ENCODE measurements around the gene KRT16. TPM values are rescaled to one million over a fixed set of nuclear protein-coding genes. Genes with fewer than 3 reads are reported as not detected.
"Not testable (repeated sequence)": the region's sequence is repeated elsewhere in the genome, so short reads cannot be mapped to it uniquely, and the experiment has no call there.

KRT16 gene
- total RNA-seq, 1 donor from 2014 or later: not detected

DNA sequence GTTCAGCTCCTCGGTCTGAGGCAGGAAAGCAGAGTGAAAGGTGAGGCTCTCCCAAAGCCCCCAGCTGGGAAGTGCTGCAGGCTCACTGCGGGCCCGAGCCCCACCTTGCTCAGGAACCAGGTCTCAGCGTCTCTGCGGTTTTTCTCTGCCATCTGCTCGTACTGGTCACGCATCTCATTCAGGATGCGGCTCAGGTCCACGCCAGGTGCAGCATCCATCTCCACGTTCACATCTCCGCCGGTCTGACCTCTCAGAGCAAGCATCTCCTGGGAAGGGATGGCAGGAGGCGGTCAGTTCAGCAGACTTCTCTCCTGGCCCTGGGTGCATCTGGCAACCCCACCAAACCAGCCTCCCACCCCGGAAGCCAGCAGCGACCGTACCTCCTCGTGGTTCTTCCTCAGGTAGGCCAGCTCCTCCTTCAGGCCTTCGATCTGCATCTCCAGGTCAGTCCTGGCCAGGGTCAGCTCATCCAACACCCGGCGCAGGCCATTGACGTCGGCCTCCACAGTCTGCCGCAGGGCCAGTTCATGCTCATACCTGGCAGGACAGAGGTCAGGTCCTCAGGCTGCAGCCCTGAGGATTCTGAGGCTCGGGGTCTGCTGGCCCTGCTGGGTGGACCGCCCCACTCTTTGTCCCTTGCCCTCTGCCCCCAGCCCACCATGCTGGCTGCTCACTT, 1.5 kb downstream of the KRT16 start:
- Mint-ChIP-seq H3K36me3 (ENCODE audit: low read depth) (peaks cover 3% of the 10 kb centered on the region), H3K27me3 (ENCODE audit: low read depth) (peaks cover 5% of the 10 kb centered on the region), H3K4me3 (ENCODE audit: low read depth) (no peak overlapping the region), H3K9me3 (peaks cover 16% of the 10 kb centered on the region), H3K27ac (no peak overlapping the region), H3K4me1 (ENCODE audit: low read depth) (no peaks in the 10 kb centered on the region)
- DNase-seq (ENCODE audit: low spot score): no peak
- intact Hi-C loops (cut with micrococcal nuclease): no loop called here

DNA sequence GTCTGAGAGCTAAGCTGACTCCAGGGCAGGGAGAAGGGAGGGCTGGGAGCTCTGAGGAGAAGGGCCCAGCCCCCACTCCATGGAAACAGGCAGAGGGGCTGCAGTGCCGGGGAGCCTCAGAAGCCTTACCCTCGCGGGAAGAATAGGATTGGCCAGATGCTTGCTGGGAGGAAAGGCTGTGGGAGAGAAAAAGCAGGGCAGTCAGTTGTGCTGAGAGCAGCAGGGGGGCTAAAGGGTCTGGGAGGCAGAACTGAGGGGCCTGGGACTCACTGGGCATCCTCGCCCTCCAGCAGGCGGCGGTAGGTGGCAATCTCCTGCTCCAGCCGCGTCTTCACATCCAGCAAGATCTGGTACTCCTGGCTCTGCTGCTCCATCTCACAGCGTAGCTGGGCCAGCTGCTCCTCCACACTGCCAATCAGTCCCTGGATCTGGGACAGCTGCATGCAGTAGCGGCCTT, 2.5 kb downstream of the KRT16 start:
- DNase-seq (ENCODE audit: low spot score); H3K4me1 Mint-ChIP-seq (ENCODE audit: low read depth); H3K36me3 Mint-ChIP-seq (ENCODE audit: low read depth); intact Hi-C loops (cut with micrococcal nuclease); H3K27me3 Mint-ChIP-seq (ENCODE audit: low read depth); H3K4me3 Mint-ChIP-seq (ENCODE audit: low read depth); H3K27ac Mint-ChIP-seq: not testable (repeated sequence)
- H3K9me3 Mint-ChIP-seq: peaks cover 21% of the 10 kb centered on the region

- H3K4me3 Mint-ChIP-seq (ENCODE audit: low read depth); H3K4me1 Mint-ChIP-seq (ENCODE audit: low read depth); intact Hi-C loops (cut with micrococcal nuclease); H3K36me3 Mint-ChIP-seq (ENCODE audit: low read depth); H3K27me3 Mint-ChIP-seq (ENCODE audit: low read depth); H3K27ac Mint-ChIP-seq; DNase-seq (ENCODE audit: low spot score): not testable (repeated sequence)
- H3K9me3 Mint-ChIP-seq: peaks cover 21% of the 10 kb centered on the region
These were observed 5.6 kb downstream of the KRT16 start for GRCh38 chr17:41606930-41607329.

DNA sequence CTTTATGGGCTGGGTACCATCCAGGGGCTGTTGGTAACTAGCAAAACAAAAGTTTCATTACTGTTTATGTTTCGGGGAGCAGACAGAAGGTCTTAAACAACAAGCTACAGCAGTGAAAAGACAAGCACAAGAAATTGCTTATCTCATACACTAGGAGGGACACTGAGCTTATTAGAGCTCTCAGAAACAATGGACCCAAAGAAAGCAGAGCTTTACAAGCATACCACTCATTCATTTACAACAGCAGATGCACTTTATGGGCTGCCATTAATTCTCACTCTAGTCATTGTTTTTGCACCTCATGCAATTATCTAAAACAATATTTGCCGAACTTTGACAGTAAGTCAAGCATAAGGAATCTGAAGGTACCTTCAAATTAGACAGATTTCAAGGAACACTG, 10.0 kb downstream of the KRT16 start:
- Mint-ChIP-seq H3K27ac (no peak overlapping the region), H3K4me1 (ENCODE audit: low read depth) (no peaks in the 10 kb centered on the region), H3K4me3 (ENCODE audit: low read depth) (no peak overlapping the region), H3K9me3 (peaks cover 17% of the 10 kb centered on the region), H3K36me3 (ENCODE audit: low read depth) (peaks cover 3% of the 10 kb centered on the region), H3K27me3 (ENCODE audit: low read depth) (peaks cover 2% of the 10 kb centered on the region)
- intact Hi-C loops (cut with micrococcal nuclease): no loop called here
- DNase-seq (ENCODE audit: low spot score): no peak

GRCh38 chr17:41600318-41600717, 12.2 kb downstream of the KRT16 start:
- Mint-ChIP-seq H3K27ac (no peak overlapping the region), H3K9me3 (no peaks in the 10 kb centered on the region), H3K27me3 (ENCODE audit: low read depth) (peaks cover 4% of the 10 kb centered on the region), H3K4me3 (ENCODE audit: low read depth) (no peak overlapping the region), H3K4me1 (ENCODE audit: low read depth) (no peaks in the 10 kb centered on the region), H3K36me3 (ENCODE audit: low read depth) (no peaks in the 10 kb centered on the region)
- intact Hi-C loops (cut with micrococcal nuclease): no loop called here
- DNase-seq (ENCODE audit: low spot score): no peak

DNA sequence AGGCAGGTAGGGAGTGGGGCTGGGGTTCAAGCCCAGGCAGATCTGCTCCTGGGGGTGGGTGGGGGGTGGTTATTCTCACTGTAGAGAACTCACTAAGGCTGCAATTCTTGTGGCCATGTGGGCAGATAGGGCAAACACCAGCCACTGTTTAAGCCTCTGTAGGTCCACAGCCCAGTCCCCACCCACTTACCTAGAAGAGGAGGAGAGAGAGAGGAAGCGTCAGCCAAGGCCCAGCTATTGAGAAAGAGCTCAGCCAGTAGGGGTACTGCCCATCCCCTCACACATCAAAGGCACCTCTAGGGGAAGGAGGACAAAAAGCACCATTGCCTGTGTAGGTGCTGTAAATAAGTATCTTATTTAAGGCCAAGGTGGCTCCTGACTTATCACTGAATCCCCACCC, 12.9 kb downstream of the KRT16 start:
- Mint-ChIP-seq H3K4me3 (ENCODE audit: low read depth) (no peak overlapping the region), H3K4me1 (ENCODE audit: low read depth) (no peaks in the 10 kb centered on the region), H3K27ac (no peak overlapping the region), H3K27me3 (ENCODE audit: low read depth) (peaks cover 4% of the 10 kb centered on the region), H3K36me3 (ENCODE audit: low read depth) (no peaks in the 10 kb centered on the region), H3K9me3 (no peaks in the 10 kb centered on the region)
- intact Hi-C loops (cut with micrococcal nuclease): no loop called here
- no peak for DNase-seq (ENCODE audit: low spot score)

- Mint-ChIP-seq H3K36me3 (ENCODE audit: low read depth) (no peaks in the 10 kb centered on the region), H3K4me1 (ENCODE audit: low read depth) (no peaks in the 10 kb centered on the region), H3K27me3 (ENCODE audit: low read depth) (peaks cover 2% of the 10 kb centered on the region), H3K4me3 (ENCODE audit: low read depth) (no peak overlapping the region), H3K9me3 (no peaks in the 10 kb centered on the region), H3K27ac (no peak overlapping the region)
- intact Hi-C loops (cut with micrococcal nuclease): no loop called here
- DNase-seq (ENCODE audit: low spot score): no peak
These were observed 17.0 kb downstream of the KRT16 start for GRCh38 chr17:41595585-41595984.

DNA sequence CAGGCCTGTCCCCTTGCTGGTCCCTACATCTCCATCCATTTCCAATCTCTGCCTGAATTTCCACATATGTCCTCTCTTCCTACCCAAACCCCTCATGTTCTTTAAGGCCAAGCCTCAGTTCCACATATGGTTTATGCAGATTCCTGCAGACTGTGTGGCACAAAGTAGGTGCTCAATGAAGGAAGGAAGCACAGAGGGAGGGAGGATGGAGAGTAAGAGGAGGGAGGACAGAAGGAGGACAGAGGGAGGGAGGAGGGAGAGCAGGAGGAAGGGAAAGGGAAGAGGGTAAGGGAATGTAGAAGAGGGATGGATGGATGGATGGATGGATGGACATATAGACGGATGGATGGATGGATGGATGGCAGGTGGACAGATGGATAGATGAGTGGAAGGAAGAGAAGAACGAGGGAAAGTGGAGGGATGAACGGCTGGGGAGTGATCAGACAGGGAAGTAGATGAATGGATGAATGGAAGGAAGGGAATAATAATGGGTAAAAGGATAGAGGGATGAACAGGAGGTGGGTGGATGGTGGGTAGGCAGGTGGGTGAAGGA, 18.1 kb downstream of the KRT16 start:
- DNase-seq (ENCODE audit: low spot score): no peak
- H3K36me3 Mint-ChIP-seq (ENCODE audit: low read depth): no peaks in the 10 kb centered on the region
- intact Hi-C loops (cut with micrococcal nuclease): no loop called here
- H3K27ac Mint-ChIP-seq: no peak overlapping the region
- no peaks in the 10 kb centered on the region for H3K9me3 Mint-ChIP-seq
- H3K27me3 Mint-ChIP-seq (ENCODE audit: low read depth): peaks cover 2% of the 10 kb centered on the region
- H3K4me1 Mint-ChIP-seq (ENCODE audit: low read depth): no peaks in the 10 kb centered on the region
- no peak overlapping the region for H3K4me3 Mint-ChIP-seq (ENCODE audit: low read depth)

DNA sequence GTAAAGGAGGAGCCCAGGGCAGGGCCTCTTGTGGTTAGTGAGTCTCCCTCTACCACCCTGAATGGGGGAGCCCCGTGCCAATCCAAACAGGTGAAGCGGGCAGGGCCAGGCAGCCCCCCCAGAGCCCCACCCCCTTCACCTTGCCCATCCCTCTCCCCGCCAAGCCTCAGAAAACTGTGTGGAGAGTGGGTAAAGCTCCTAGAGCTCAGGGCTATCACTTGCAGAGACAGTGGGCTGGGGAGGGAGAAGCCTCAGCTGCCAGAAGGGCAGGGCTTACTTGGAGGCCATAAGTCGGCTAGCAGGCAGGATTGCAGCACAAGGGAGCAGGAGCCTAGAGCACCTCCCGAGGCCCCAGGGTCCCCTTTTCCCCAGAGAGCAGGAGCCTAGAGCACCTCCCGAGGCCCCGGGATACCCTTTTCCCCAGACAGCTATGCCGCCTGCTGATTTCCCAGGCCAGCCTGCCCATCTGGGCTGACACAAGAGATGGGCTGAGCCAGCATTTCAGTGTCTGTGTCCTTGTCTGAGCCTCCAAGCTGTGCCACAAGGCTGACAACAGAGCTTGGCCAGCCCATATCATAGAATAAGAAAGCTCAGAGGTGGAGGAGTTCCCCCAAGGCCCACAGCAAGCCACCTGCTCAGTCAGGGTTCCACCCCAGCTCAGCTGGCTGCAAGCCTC, 19.1 kb downstream of the KRT16 start:
- intact Hi-C loops (cut with micrococcal nuclease): no loop called here
- no peak overlapping the region for H3K4me3 Mint-ChIP-seq (ENCODE audit: low read depth)
- H3K36me3 Mint-ChIP-seq (ENCODE audit: low read depth): no peaks in the 10 kb centered on the region
- H3K4me1 Mint-ChIP-seq (ENCODE audit: low read depth): no peaks in the 10 kb centered on the region
- H3K9me3 Mint-ChIP-seq: no peaks in the 10 kb centered on the region
- peaks cover 2% of the 10 kb centered on the region for H3K27me3 Mint-ChIP-seq (ENCODE audit: low read depth)
- H3K27ac Mint-ChIP-seq: no peak overlapping the region
- no peak for DNase-seq (ENCODE audit: low spot score)

GRCh38 chr17:41592601-41593305, 19.8 kb downstream of the KRT16 start:
- H3K27me3 Mint-ChIP-seq (ENCODE audit: low read depth): peaks cover 2% of the 10 kb centered on the region
- DNase-seq (ENCODE audit: low spot score): no peak
- intact Hi-C loops (cut with micrococcal nuclease): no loop called here
- H3K4me1 Mint-ChIP-seq (ENCODE audit: low read depth): no peaks in the 10 kb centered on the region
- no peak overlapping the region for H3K27ac Mint-ChIP-seq
- no peaks in the 10 kb centered on the region for H3K9me3 Mint-ChIP-seq
- no peaks in the 10 kb centered on the region for H3K36me3 Mint-ChIP-seq (ENCODE audit: low read depth)
- H3K4me3 Mint-ChIP-seq (ENCODE audit: low read depth): no peak overlapping the region

DNA sequence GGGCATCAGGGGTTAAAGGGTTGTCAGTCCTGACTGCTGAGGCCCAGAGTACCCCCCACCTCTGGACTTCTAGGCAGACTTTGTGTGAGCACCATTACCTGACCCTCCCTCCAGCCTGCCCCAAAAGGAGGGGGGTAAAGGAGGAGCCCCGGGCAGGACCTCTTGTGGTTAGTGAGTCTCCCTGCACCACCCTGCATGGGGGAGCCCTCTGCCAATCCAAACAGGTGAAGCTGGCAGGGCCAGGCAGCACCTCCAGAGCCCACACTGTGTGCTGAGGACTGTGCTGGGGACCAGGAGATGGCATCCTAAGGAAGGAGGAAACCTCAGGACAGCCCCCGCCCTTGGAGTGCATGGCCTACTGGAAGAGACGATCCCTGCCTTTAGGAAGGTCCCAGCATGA, 23.3 kb downstream of the KRT16 start:
- Mint-ChIP-seq H3K4me1 (ENCODE audit: low read depth) (no peaks in the 10 kb centered on the region), H3K27me3 (ENCODE audit: low read depth) (no peaks in the 10 kb centered on the region), H3K9me3 (no peaks in the 10 kb centered on the region), H3K36me3 (ENCODE audit: low read depth) (no peaks in the 10 kb centered on the region), H3K27ac (no peak overlapping the region), H3K4me3 (ENCODE audit: low read depth) (no peak overlapping the region)
- no peak for DNase-seq (ENCODE audit: low spot score)
- intact Hi-C loops (cut with micrococcal nuclease): no loop called here

GRCh38 chr17:41588126-41588810, 24.3 kb downstream of the KRT16 start:
- intact Hi-C loops (cut with micrococcal nuclease): no loop called here
- H3K4me1 Mint-ChIP-seq (ENCODE audit: low read depth): no peaks in the 10 kb centered on the region
- no peaks in the 10 kb centered on the region for H3K27me3 Mint-ChIP-seq (ENCODE audit: low read depth)
- no peaks in the 10 kb centered on the region for H3K9me3 Mint-ChIP-seq
- H3K4me3 Mint-ChIP-seq (ENCODE audit: low read depth): no peak overlapping the region
- no peaks in the 10 kb centered on the region for H3K36me3 Mint-ChIP-seq (ENCODE audit: low read depth)
- no peak overlapping the region for H3K27ac Mint-ChIP-seq
- DNase-seq (ENCODE audit: low spot score): no peak

Measured in activated T-helper 2 cell treated with anti-CD3 and anti-CD28 coated beads, Interferon-gamma antibody, Interleukin-2, Interleukin-4, amounts not matched to agents 10 μg/mL and 5 μg/mL and 100 μg/mL, durations not matched to agents 14 hours and 24 hours and 36 hours (primary cell).